Activated CD4-positive, alpha-beta memory T cell treated with anti-CD3 and anti-CD28 coated beads for 36 hours (primary cell): ENCODE results near the gene PTPRA. TPM values are rescaled to one million over a fixed set of nuclear protein-coding genes. Genes with fewer than 3 reads are reported as not detected.
A peak's percentile ranks its signal among the peaks of the same experiment; 100 is the strongest.

Experiments used
- CTCF ChIA-PET: fragments of 350-600 bp; sonication (Branson Sonifier 250); formaldehyde crosslinking; loops from one replicate; lab custom pipeline; 2021; ENCODE audit warnings: antibody characterized with exemption, inconsistent platforms; lab: Charles Lee
- POLR2A ChIA-PET: fragments of 350-600 bp; sonication (Branson Sonifier 250); formaldehyde crosslinking; loops from one replicate; lab custom pipeline; 2021; ENCODE audit warnings: antibody characterized with exemption; lab: Charles Lee
- DNase-seq: peaks from one replicate; pipeline ENCODE4 v3.0.0-alpha.2; 2020
- H3K27ac Mint-ChIP-seq: one replicate; pipeline ENCODE4 v1.8.0; 2021; ENCODE audit warnings: mixed read lengths
- H3K27me3 Mint-ChIP-seq: one replicate; pipeline ENCODE4 v1.8.0; 2021; ENCODE audit warnings: mixed read lengths
- H3K36me3 Mint-ChIP-seq: one replicate; pipeline ENCODE4 v1.8.0; 2021; ENCODE audit warnings: mixed read lengths
- H3K4me1 Mint-ChIP-seq: one replicate; pipeline ENCODE4 v1.8.0; 2021; ENCODE audit warnings: low read depth, mixed read lengths
- H3K4me3 Mint-ChIP-seq: one replicate; pipeline ENCODE4 v1.8.0; 2021; ENCODE audit warnings: mild to moderate bottlenecking, mixed read lengths
- H3K9me3 Mint-ChIP-seq: one replicate; pipeline ENCODE4 v1.8.0; 2021; ENCODE audit warnings: mixed read lengths
- intact Hi-C: fragments of 100-400 bp; cut with micrococcal nuclease; formaldehyde crosslinking; loops from one replicate; pipeline ENCODE4 v1.15.1; 2023
- total RNA-seq, 2 experiments: library from RNA; stranded (reverse); gene quantifications; one replicate each; pipeline ENCODE4 v1.2.3, GENCODE V29; 2021

PTPRA gene
- total RNA-seq, 2 experiments from 2014 or later, result 61.1 to 62.8 TPM

DNA sequence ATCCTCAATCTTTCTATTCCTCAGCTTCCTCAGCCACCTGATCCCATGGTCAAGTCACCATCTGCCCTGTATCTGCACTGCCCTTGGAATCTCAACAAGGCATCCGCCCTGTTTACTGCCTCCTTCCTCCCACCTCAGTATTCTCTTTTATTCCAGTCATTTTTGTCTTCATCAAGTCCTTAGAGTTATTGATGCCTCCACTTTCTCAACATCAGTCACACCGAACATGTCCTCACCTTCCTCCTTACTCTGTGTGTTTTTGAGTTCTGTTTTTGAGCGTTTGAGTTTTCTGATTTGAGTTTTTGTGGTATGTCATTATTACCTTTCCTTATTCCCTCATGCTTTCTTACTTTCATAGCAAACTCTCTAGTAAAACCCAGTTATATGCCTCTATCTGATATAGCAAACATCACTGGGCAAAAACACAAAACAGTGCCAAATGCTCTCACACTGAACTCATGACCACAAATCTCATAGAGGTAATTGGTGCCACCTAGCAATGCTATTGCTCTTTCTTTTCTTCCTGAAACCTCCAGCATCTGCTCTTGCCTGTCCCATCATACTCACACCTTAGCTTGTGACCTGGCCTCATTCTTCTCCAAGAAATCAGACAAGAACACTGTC is 158.4 kb downstream of the PTPRA start:
- ChIA-PET CTCF (interaction anchor here (1.4 kb wide), 1 partner anchor 17 kb away, joined by 3 read pairs; no protein-coding TSS in a partner anchor), POLR2A (interaction anchor here (1.0 to 4.1 kb wide), 6 partner anchors 15 to 157 kb away, joined by 3 to 26 read pairs (median 5); no protein-coding TSS in a partner anchor)
- intact Hi-C loops, result loop anchor here (1.0 kb wide), 2 partner anchors 16 to 45 kb away; no protein-coding TSS in a partner anchor
- no peak overlapping the region for H3K27ac Mint-ChIP-seq
- peaks cover 38% of the 10 kb centered on the region for H3K36me3 Mint-ChIP-seq
- peaks cover 13% of the 10 kb centered on the region for H3K4me1 Mint-ChIP-seq
- DNase-seq, result peak; percentile 38
- H3K27me3 Mint-ChIP-seq, result no peaks in the 10 kb centered on the region
- no peak overlapping the region for H3K4me3 Mint-ChIP-seq
- no peaks in the 10 kb centered on the region for H3K9me3 Mint-ChIP-seq

DNA sequence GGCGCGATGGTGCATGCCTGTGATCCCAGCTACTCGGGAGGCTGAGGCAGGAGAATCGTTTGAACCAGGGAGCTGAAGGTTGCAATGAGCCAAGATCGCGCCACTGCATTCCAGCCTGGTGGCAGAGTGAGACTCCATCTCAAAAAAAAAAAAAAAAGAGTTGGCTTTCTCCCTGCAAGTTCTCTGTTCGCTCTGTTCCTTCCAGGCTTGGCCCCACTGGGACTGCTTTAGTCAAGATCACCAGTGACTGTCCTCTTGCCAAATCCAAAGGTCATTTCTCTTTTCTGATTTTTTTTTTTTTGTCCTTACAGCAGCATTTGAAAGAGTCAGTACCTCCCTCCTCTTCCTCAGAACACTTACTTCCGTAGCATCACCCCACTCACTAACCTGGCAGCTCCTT is 159.3 kb downstream of the PTPRA start:
- DNase-seq, result no peak
- Mint-ChIP-seq H3K4me3 (no peak overlapping the region), H3K9me3 (no peaks in the 10 kb centered on the region), H3K27ac (no peak overlapping the region), H3K4me1 (peaks cover 13% of the 10 kb centered on the region), H3K27me3 (no peaks in the 10 kb centered on the region), H3K36me3 (peaks cover 30% of the 10 kb centered on the region)
- CTCF ChIA-PET, result no interaction called here
- POLR2A ChIA-PET, result interaction anchor here (1.1 to 4.1 kb wide), 2 partner anchors 17 to 46 kb away, joined by 3 to 26 read pairs; no protein-coding TSS in a partner anchor
- intact Hi-C loops, result no loop called here

DNA sequence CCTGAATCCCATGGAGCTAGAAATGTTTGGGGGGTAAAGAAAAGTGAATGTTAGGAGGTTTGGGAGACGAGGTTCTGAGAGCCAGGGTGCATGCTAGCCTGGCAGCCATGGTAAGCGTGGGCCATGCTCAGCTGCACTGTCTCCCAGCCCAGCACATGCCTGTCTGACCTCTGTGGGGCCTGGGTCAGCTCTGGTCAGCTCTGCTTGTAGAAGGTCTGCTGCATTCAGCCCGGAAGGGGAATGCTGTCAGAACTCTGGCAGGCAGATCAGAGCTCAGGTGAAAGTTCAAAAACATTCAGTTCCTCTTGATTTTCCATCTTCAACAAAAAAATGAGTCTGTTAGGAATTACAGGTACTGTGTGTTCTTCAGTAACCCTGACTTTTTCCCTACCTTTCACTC is 164.4 kb downstream of the PTPRA start:
- Mint-ChIP-seq H3K9me3 (no peaks in the 10 kb centered on the region), H3K4me3 (no peak overlapping the region), H3K27ac (peak overlapping the region; percentile 39), H3K4me1 (peaks cover 4% of the 10 kb centered on the region), H3K27me3 (no peaks in the 10 kb centered on the region), H3K36me3 (peaks cover 27% of the 10 kb centered on the region)
- ChIA-PET POLR2A (no interaction called here), CTCF (interaction anchor here (0.9 kb wide), 1 partner anchor 16 kb away, joined by 4 read pairs; no protein-coding TSS in a partner anchor)
- DNase-seq, result no peak
- intact Hi-C loops, result no loop called here

DNA sequence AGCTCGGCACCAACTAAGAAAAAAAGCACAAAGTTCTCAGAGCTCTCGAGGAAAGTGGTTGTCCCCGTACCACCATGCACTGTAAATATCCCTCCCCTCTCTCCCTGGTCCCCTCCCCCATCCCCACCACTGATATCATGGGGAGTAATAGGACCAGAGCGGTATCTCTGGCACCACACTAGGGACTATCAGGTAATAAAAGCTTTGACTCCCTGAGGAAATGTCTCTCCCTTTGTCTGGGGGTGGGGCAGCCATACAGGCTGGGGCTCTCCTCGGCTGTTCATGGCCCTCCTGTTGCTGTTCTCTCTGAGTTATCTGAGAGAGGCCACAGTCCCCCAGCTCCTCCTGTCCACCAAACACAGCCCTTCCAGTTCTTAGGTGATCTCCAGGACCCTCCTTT is 165.2 kb downstream of the PTPRA start:
- Mint-ChIP-seq H3K27ac (peak overlapping the region; percentile 40), H3K9me3 (no peaks in the 10 kb centered on the region), H3K36me3 (peaks cover 27% of the 10 kb centered on the region), H3K27me3 (no peaks in the 10 kb centered on the region), H3K4me3 (no peak overlapping the region), H3K4me1 (peaks cover 4% of the 10 kb centered on the region)
- CTCF ChIA-PET, result interaction anchor here (0.9 to 1.2 kb wide), 3 partner anchors 15 to 37 kb away, joined by 3 to 5 read pairs (median 4); no protein-coding TSS in a partner anchor
- intact Hi-C loops, result no loop called here
- POLR2A ChIA-PET, result interaction anchor here (0.6 to 1.3 kb wide), 2 partner anchors 13 to 56 kb away, joined by 3 read pairs; no protein-coding TSS in a partner anchor
- DNase-seq, result no peak

DNA sequence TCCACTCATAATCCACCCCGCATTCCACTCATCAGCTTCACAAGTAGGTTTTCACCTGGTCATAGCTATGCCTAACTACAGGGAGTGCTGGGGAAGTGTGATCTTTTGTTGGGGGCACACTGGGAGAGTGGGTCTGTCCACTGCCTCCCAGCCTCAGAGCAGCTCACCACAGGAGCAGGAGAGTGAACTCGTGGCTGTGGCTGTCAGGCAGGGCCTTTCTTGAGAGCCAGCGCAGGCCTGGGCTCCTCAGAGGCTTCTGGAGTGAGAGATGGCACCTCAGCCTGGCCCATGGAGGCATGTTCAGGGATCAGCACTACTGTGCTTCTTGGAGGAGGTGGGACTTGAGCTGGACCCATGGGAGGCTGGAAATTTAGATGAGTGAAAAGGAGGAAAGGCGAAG is 166.1 kb downstream of the PTPRA start:
- POLR2A ChIA-PET, result interaction anchor here (1.3 kb wide), 1 partner anchor 12 kb away, joined by 3 read pairs; no protein-coding TSS in a partner anchor
- DNase-seq, result no peak
- peak overlapping the region; percentile 40 for H3K27ac Mint-ChIP-seq
- H3K27me3 Mint-ChIP-seq, result no peaks in the 10 kb centered on the region
- H3K36me3 Mint-ChIP-seq, result peaks cover 29% of the 10 kb centered on the region
- CTCF ChIA-PET, result interaction anchor here (1.1 to 1.2 kb wide), 2 partner anchors 14 to 38 kb away, joined by 3 to 5 read pairs; no protein-coding TSS in a partner anchor
- H3K9me3 Mint-ChIP-seq, result no peaks in the 10 kb centered on the region
- H3K4me3 Mint-ChIP-seq, result no peak overlapping the region
- intact Hi-C loops, result no loop called here
- peaks cover 4% of the 10 kb centered on the region for H3K4me1 Mint-ChIP-seq

DNA sequence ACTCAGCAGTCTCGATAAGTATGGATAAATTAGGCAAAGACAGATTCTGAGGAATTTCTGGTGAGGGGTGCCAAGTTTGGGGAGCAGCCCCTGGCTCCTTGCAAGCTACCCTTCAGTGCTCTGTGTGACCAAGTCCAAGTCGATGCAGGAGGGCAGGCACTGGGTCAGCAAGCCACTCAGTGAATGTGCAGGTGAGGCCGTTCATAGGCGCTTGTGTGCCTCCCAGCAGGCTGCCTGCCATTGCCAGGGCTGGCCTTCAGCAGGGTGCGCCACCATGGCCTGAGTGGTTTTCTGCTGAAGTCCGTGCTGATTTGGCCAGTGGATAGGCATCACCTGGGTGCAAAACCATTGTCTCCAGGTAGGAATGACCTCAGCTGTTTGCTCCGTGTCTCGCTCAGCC is 166.8 kb downstream of the PTPRA start:
- CTCF ChIA-PET, result no interaction called here
- no peaks in the 10 kb centered on the region for H3K27me3 Mint-ChIP-seq
- POLR2A ChIA-PET, result no interaction called here
- no peaks in the 10 kb centered on the region for H3K9me3 Mint-ChIP-seq
- peaks cover 25% of the 10 kb centered on the region for H3K36me3 Mint-ChIP-seq
- DNase-seq, result no peak
- H3K27ac Mint-ChIP-seq, result peak overlapping the region; percentile 40
- intact Hi-C loops, result no loop called here
- H3K4me3 Mint-ChIP-seq, result no peak overlapping the region
- H3K4me1 Mint-ChIP-seq, result peaks cover 7% of the 10 kb centered on the region

DNA sequence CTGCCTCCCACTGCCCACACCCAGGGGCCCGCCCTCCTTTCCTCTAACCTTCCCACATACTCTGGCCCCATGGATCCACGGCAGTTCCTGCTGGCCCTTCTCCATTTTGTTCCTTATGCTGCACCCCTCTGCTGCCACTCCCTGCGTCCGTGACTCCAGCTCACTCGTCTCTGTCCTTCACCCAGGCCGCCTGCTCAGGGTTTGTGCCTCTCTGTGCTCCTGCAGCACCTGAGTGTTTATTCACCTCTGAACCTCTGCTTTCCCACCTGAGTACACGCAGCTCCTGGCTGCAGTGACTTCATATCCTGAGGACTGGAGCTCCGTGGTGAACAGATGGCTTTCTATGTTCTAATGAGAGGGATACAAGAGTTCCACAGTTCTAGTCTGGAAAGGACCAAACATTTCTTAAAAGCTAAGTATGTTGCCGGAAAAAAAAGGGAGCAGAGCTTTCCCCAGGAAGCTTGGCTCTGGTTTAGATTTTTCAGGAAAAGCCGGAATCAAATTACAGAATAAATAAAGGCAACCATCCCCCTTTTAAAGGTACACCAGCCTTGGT is 168.7 kb downstream of the PTPRA start:
- Mint-ChIP-seq H3K9me3 (no peaks in the 10 kb centered on the region), H3K4me1 (peaks cover 14% of the 10 kb centered on the region), H3K4me3 (no peak overlapping the region), H3K27ac (peak overlapping the region; percentile 61), H3K36me3 (peaks cover 19% of the 10 kb centered on the region), H3K27me3 (no peaks in the 10 kb centered on the region)
- ChIA-PET POLR2A (no interaction called here), CTCF (no interaction called here)
- DNase-seq, result no peak
- intact Hi-C loops, result no loop called here

DNA sequence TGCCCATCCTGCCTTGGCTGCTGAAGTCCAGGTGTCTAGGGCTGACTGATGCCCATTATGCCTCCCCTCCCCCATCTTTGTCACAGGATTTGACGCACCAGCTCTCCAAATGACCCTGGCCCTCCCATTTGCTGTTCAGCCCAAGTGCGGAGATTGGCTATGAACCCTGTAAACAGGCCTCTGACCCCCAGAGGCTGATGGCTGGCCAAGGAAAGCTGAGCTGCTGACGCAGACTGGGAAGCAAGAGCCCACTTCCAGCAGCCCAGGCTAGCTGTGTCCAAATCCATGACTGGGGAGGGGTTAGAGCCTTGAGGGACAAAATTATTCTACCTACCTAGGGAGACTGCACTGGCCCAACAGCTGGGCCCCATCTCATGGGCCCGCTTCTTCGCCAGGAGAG is 169.3 kb downstream of the PTPRA start:
- ChIA-PET POLR2A (interaction anchor here (0.6 to 0.8 kb wide), 2 partner anchors 27 to 191 kb away, joined by 3 read pairs; no protein-coding TSS in a partner anchor), CTCF (interaction anchor here (1.4 kb wide), 1 partner anchor 11 kb away, joined by 5 read pairs; no protein-coding TSS in a partner anchor)
- no peaks in the 10 kb centered on the region for H3K27me3 Mint-ChIP-seq
- no peak for DNase-seq
- no peaks in the 10 kb centered on the region for H3K9me3 Mint-ChIP-seq
- peaks cover 19% of the 10 kb centered on the region for H3K4me1 Mint-ChIP-seq
- H3K27ac Mint-ChIP-seq, result no peak overlapping the region
- no peak overlapping the region for H3K4me3 Mint-ChIP-seq
- intact Hi-C loops, result no loop called here
- H3K36me3 Mint-ChIP-seq, result peaks cover 25% of the 10 kb centered on the region

DNA sequence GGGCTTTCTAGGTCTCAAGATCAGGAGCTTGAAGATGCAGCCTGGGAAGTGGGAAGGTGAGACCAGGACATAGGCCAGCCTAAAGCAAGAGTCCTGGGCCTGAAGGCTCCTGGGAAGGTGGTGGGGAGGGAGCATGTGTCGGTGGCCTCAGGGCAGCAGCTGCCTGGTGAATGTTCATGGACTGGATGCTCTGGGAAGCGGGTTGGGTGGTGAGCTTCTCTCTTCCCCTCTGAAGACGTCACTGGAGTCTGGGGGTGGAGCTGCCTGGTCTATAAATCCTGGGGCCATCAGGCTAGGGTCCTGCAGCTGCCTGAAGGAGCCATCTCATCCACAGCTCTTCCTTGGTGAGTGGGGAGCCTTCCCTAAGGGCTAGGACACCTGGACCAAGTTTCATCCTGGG is 170.0 kb downstream of the PTPRA start, which contains the start of gene GNRH2:
Gene GNRH2, plus strand, starts transcription at position 301 of the 400 bp plus-strand sequence. CDS start 793 bp downstream, outside the sequence.
- CTCF ChIA-PET, result interaction anchor here (1.4 kb wide), 1 partner anchor 10 kb away, joined by 5 read pairs; no protein-coding TSS in a partner anchor
- Mint-ChIP-seq H3K27ac (peak within 1 kb of the TSS; percentile 75), H3K27me3 (no peaks in the 10 kb centered on the region), H3K4me1 (peaks cover 26% of the 10 kb centered on the region), H3K36me3 (peaks cover 30% of the 10 kb centered on the region), H3K4me3 (peak within 1 kb of the TSS; percentile 39), H3K9me3 (no peaks in the 10 kb centered on the region)
- intact Hi-C loops, result no loop called here
- POLR2A ChIA-PET, result interaction anchor here (0.6 to 0.8 kb wide), 2 partner anchors 28 to 192 kb away, joined by 3 read pairs; no protein-coding TSS in a partner anchor
- no peak for DNase-seq

DNA sequence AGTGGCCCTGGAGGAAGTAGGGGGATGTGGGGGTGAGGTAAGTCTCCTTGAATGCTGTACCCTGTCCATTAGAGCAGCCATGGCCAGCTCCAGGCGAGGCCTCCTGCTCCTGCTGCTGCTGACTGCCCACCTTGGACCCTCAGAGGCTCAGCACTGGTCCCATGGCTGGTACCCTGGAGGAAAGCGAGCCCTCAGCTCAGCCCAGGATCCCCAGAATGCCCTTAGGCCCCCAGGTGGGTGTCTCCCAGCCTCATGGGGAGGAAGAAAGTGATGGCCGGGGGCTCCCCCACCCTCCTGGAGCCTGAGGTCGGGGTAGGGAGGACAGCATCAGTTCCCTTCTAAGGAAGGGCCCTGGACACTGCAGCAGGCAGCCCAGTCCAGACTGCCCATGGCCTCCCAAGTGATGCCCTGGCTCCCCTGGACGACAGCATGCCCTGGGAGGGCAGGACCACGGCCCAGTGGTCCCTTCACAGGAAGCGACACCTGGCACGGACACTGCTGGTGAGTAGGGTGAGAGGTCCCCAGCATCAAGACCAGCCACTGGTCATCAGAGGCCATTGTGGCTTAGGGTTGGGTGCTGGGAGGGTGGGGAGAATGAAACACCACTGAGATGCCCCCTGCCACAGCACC is 171.2 kb downstream of the PTPRA start:
- Mint-ChIP-seq H3K27me3 (no peaks in the 10 kb centered on the region), H3K4me3 (peak overlapping the region; percentile 39), H3K36me3 (peaks cover 35% of the 10 kb centered on the region), H3K27ac (peak overlapping the region; percentile 42), H3K9me3 (no peaks in the 10 kb centered on the region), H3K4me1 (peaks cover 28% of the 10 kb centered on the region)
- no peak for DNase-seq
- ChIA-PET POLR2A (interaction anchor here (1.3 kb wide), 1 partner anchor 29 kb away, joined by 10 read pairs; no protein-coding TSS in a partner anchor), CTCF (interaction anchor here (1.2 to 1.8 kb wide), 2 partner anchors 9 to 43 kb away, joined by 3 to 5 read pairs; no protein-coding TSS in a partner anchor)
- intact Hi-C loops, result no loop called here

DNA sequence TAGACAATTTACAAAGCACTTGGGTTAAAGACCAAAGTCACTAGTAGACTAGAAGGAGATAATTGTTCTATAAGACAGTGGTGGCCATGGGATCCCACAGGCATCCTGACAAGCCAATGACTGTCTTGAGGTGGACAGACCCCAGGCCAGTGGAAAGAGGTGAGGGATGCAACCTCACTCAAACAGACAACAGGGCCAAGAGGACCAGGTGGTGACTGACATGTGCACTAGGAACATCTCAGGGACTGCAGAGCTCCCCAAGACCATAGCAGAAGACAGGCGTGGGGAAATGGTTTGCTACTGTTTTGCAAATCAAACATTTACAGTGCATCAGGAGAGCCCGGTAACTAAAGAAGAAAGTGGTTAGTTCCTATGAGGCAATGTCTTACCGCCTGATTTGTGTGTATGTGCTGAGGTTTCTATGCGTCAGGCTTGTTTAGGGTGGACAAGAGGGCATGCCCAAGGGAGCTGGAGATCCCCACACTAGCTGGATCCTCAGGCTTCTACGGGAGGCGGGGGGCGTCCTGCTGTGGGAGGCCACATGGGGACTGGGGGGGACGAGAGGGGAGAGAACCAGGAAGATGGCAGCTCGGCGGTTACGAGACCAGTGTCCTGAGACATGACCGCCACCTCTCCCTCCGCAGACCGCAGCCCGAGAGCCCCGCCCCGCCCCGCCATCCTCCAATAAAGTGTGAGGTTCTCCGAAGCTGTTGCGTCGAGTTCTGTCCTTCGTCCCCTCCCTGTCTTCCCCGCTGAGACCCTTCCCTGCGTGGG is 171.9 kb downstream of the PTPRA start:
- no peaks in the 10 kb centered on the region for H3K27me3 Mint-ChIP-seq
- H3K36me3 Mint-ChIP-seq, result peaks cover 37% of the 10 kb centered on the region
- ChIA-PET POLR2A (interaction anchor here (0.8 to 1.3 kb wide), 4 partner anchors 9 to 33 kb away, joined by 3 to 10 read pairs (median 4); no protein-coding TSS in a partner anchor), CTCF (interaction anchor here (0.9 to 1.8 kb wide), 4 partner anchors 8 to 44 kb away, joined by 3 to 5 read pairs (median 4); no protein-coding TSS in a partner anchor)
- DNase-seq, result peak; percentile 73
- peak overlapping the region; percentile 89 for H3K27ac Mint-ChIP-seq
- H3K4me1 Mint-ChIP-seq, result peaks cover 30% of the 10 kb centered on the region
- H3K9me3 Mint-ChIP-seq, result no peaks in the 10 kb centered on the region
- peak overlapping the region; percentile 97 for H3K4me3 Mint-ChIP-seq
- intact Hi-C loops, result loop anchor here (1.0 to 5.0 kb wide), 2 partner anchors 31 to 112 kb away; partner anchors contain the start of genes FASTKD5 and UBOX5
